ENCODE measurements around the gene NPSR1.

DNA sequence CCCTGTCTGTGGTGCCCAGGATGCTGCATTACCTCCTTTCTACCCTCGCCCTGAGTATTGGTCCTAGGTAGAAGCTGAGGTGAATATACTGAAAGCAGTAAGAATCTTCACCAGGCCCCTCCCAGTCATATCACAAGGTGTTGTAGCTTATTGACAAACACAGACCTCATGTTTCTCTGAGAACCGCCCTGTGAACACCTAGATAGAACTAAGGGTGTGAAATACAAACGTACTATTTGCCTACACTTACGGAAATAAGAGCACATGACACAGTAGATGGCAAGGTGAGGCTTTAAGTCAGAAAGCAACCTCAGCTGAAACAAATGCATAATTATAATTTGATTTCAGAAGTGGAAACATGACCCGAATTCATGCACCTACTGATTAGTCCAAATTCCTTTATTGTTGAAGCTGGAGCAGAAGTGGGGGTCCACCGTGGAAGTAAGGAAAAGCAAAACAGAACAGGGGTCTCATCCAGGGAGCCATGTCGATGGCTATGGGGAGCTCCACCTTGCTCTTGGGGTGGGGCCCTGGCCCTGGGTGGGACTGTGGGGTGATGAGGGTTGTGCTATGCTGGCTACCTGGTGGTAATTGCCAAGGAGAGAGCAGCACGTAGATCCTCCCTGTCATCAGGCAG, at the start of gene NPSR1:
- TF ChIP-seq ZNF792 (tag by site-specific recombination; IDR thresholded peaks at IDR 0.05) (no peak), ZNF132 (tag by site-specific recombination; IDR thresholded peaks at IDR 0.05; ENCODE audit: borderline replicate concordance) (no peak), ZNF184 (tag by site-specific recombination; IDR thresholded peaks at IDR 0.05) (no peak), ZNF514 (tag by site-specific recombination; IDR thresholded peaks at IDR 0.05) (no peak), ZNF366 (tag by site-specific recombination; conservative IDR thresholded peaks at IDR 0.05) (no peak), ZNF16 (tag by site-specific recombination; IDR thresholded peaks at IDR 0.05; ENCODE audit: low read depth) (no peak)

All from HEK293 (cell line).